SJSA1 (cell line): Measurements from ENCODE around the gene ELOVL7. TPM values are rescaled to one million over a fixed set of nuclear protein-coding genes. Genes with fewer than 3 reads are reported as not detected.
A peak's percentile ranks its signal among the peaks of the same experiment; 100 is the strongest.
"Not testable (repeated sequence)": the region's sequence is repeated elsewhere in the genome, so short reads cannot be mapped to it uniquely, and the experiment has no call there.

ENCODE experiments used
- DNase-seq, 2 experiments: peaks; one replicate each; pipeline ENCODE4 v3.0.0-alpha.2; 2015 to 2020; ENCODE audit warnings: low spot score in 2 of 2, low read depth in 1 of 2
- H3K27ac ChIP-seq: fragments of 250-450 bp; sonication (Bioruptor Pico); 2 replicates; pipeline ENCODE4 v1.5.1; 2020; ENCODE audit warnings: mild to moderate bottlenecking, moderate library complexity
- H3K27me3 ChIP-seq: fragments of 250-450 bp; sonication (Bioruptor Pico); replicated peaks from 2 replicates; pipeline ENCODE4 v1.5.1; 2020; ENCODE audit warnings: mild to moderate bottlenecking, moderate library complexity
- H3K36me3 ChIP-seq: fragments of 250-450 bp; sonication (Bioruptor Pico); 2 replicates; pipeline ENCODE4 v1.5.1; 2020; ENCODE audit warnings: mild to moderate bottlenecking
- H3K4me1 ChIP-seq: fragments of 250-450 bp; sonication (Bioruptor Pico); replicated peaks from 2 replicates; pipeline ENCODE4 v1.6.1; 2021; ENCODE audit warnings: mild to moderate bottlenecking
- H3K4me3 ChIP-seq: fragments of 250-450 bp; sonication (Bioruptor Pico); 2 replicates; pipeline ENCODE4 v1.5.1; 2020; ENCODE audit warnings: mild to moderate bottlenecking
- H3K9me3 ChIP-seq: fragments of 250-450 bp; sonication (Bioruptor Pico); replicated peaks from 2 replicates; pipeline ENCODE4 v1.5.1; 2020; ENCODE audit warnings: mild to moderate bottlenecking
- total RNA-seq: library from RNA; depleted of rRNA; stranded (reverse); fragments of >200 nt; shearing (Covaris generic); gene quantifications from 2 replicates; pipeline ENCODE4 v1.2.3, GENCODE V29; 2014; rRNA removed

Gene ELOVL7
- 0.05 TPM in 1 of 2 replicates, not detected in the other for total RNA-seq

DNA sequence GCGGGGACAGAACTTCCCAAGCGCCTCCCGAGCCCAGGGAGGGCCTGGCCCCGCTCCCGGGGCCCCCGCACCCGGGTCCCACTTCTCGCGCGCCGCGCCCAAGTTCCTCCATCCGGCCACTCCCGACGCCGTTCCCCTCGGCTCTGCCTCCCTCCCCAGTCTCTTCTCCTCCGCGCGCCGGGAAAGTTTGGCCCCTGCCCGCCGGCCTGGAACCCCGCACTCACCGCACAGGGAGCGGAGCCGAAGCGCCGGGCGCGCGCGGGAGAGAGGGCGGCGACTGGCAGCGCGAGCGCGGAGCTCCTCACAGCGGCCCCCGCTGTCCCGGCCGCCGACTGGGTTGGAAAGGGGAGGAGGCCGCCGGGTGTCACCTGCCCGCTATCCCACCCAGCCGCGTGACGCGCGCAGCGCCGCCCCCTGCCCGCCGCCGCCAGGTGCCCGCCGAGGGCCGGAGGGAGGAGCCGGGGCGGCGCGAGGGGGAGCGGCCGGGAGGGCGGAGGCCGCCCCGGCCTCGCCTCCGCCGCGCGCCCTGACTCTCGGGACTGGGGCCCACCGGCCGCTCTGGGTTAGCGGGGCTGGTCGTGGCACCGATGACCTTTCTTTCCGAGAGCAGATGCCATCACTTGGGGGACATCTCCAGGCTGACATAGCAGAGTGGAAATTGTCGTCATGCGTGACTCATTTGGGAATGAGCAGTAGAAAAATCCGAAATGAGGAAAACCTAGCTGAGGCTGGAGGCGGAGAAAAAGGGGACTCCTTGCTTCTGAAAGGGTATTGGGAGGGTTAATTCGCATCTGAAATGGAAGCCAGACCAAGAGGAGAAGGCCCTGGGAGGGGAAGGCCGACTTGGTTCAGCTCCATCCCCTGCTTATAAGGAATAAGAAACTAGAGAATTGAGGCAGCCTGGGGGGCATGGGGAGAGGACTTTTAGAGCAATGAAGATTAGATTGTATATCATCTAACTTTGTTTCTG lies at the start of gene ELOVL7:
Gene ELOVL7, minus strand, starts transcription at position 334 of the 970 bp plus-strand sequence. CDS start 56,872 bp downstream, outside the sequence.
- peaks cover 16% of the 10 kb centered on the region for H3K4me1 ChIP-seq
- peak; percentile 27 to 43 for DNase-seq
- peak within 1 kb of the TSS; percentile 46 for H3K4me3 ChIP-seq
- no peaks in the 10 kb centered on the region for H3K36me3 ChIP-seq
- no peaks in the 10 kb centered on the region for H3K9me3 ChIP-seq
- H3K27me3 ChIP-seq: peaks cover 48% of the 10 kb centered on the region
- no peak within 1 kb of the TSS for H3K27ac ChIP-seq

DNA sequence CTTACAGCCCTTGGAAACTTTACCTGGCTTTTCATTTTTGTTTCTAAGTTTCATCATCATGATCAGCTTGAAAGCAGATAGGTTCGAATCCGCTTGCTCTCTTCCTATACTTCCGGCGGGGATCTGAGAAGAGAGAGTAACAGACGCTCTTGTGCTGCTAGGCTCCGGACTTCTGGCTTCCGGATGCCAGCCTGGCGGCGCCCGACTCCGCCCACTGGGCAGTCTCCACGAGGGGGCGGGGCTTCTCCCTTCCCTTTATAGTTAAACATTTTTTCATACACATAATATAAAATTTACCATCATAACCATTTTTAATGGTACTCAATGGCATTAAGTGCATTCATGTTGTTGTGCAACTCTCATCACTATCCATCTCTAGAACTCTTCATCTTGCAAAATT lies 49.5 kb upstream of the ELOVL7 start:
- no peaks in the 10 kb centered on the region for H3K36me3 ChIP-seq
- no peaks in the 10 kb centered on the region for H3K9me3 ChIP-seq
- DNase-seq: no peak
- H3K27me3 ChIP-seq: no peaks in the 10 kb centered on the region
- no peak overlapping the region for H3K4me3 ChIP-seq
- H3K4me1 ChIP-seq: no peaks in the 10 kb centered on the region
- H3K27ac ChIP-seq: no peak overlapping the region

DNA sequence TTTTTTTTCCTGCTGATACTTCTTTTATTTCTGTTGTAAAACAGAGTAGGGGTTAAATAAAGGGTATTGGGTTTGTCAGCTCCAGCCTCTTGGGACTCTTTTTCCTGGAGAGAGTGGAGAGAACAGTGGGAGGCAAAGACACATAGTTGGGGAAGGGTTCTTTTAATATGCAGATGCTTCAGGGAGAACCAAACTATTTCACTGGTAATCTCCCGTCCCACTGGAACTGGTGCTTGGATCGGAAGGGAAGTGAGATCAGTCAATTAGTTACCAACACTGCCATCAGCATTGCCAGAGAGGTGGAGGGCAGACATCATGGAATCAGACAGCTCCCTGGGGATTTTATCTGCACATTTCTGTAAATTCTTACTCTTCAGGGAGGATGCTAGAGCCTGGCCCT lies 47.6 kb upstream of the ELOVL7 start:
- Histone ChIP-seq H3K9me3 (no peaks in the 10 kb centered on the region), H3K27me3 (no peaks in the 10 kb centered on the region), H3K27ac (no peak overlapping the region), H3K4me3 (no peak overlapping the region), H3K4me1 (no peaks in the 10 kb centered on the region), H3K36me3 (no peaks in the 10 kb centered on the region)
- no peak for DNase-seq

DNA sequence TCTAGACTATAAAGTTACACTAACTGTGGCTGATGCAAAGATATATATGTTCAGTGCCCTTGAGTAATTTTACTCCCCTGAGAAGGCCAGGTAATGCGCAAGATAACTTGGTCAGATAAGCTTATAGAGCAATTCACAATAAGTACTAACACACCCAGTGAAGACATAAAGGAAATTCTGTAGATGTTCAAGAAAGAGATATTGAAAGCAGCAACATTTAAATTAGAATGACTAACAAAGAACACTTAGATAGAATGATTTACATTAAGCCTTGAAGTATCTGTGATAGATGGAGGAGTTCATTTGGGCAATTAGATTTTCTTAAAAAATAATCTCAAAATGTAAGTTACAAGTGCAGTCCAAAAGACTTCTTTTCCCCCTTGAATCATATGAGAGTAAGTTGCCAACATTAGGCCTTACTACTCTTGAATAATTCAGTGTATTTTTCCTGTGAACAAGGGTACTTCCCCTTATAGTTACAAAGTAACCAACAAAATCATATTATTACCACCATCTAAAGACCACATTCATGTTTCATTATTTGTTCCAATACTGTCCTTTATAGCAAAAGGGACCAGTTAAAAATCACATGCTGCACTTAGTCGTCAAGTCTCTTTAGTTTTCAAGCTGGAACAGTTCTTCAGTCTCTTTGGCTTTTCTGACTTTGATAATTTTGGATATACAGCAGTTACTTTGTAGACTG lies 44.4 kb upstream of the ELOVL7 start:
- Histone ChIP-seq H3K36me3 (no peaks in the 10 kb centered on the region), H3K27me3 (no peaks in the 10 kb centered on the region), H3K27ac (no peak overlapping the region), H3K4me1 (no peaks in the 10 kb centered on the region), H3K4me3 (no peak overlapping the region), H3K9me3 (no peaks in the 10 kb centered on the region)
- DNase-seq: no peak

- no peak for DNase-seq
- Histone ChIP-seq H3K36me3 (no peaks in the 10 kb centered on the region), H3K27me3 (no peaks in the 10 kb centered on the region), H3K27ac (no peak overlapping the region), H3K4me3 (no peak overlapping the region), H3K9me3 (no peaks in the 10 kb centered on the region), H3K4me1 (no peaks in the 10 kb centered on the region)
Observed at GRCh38 chr5:60887746-60888145, 43.7 kb upstream of the ELOVL7 start.

- 0 out of 2 replicates have a peak, but pooled peaks cover 4% of the 10 kb centered on the region for H3K9me3 ChIP-seq
- H3K36me3 ChIP-seq: no peaks in the 10 kb centered on the region
- H3K4me1 ChIP-seq: no peaks in the 10 kb centered on the region
- no peaks in the 10 kb centered on the region for H3K27me3 ChIP-seq
- DNase-seq: no peak
- no peak overlapping the region for H3K4me3 ChIP-seq
- no peak overlapping the region for H3K27ac ChIP-seq
Observed at GRCh38 chr5:60887096-60887495, 43.0 kb upstream of the ELOVL7 start.

GRCh38 chr5:60886158-60886557 lies 42.1 kb upstream of the ELOVL7 start:
- H3K36me3 ChIP-seq: no peaks in the 10 kb centered on the region
- H3K27ac ChIP-seq: no peak overlapping the region
- H3K4me3 ChIP-seq: no peak overlapping the region
- no peak for DNase-seq
- H3K27me3 ChIP-seq: no peaks in the 10 kb centered on the region
- H3K4me1 ChIP-seq: no peaks in the 10 kb centered on the region
- 0 out of 2 replicates have a peak, but pooled peaks cover 5% of the 10 kb centered on the region for H3K9me3 ChIP-seq

GRCh38 chr5:60883229-60883628 lies 39.2 kb upstream of the ELOVL7 start:
- Histone ChIP-seq H3K36me3 (no peaks in the 10 kb centered on the region), H3K27me3 (no peaks in the 10 kb centered on the region), H3K9me3 (0 out of 2 replicates have a peak, but pooled peaks cover 5% of the 10 kb centered on the region), H3K4me3 (no peak overlapping the region), H3K4me1 (no peaks in the 10 kb centered on the region), H3K27ac (no peak overlapping the region)
- DNase-seq: no peak

GRCh38 chr5:60872892-60873291 lies 28.8 kb upstream of the ELOVL7 start:
- no peaks in the 10 kb centered on the region for H3K27me3 ChIP-seq
- H3K27ac ChIP-seq: no peak overlapping the region
- H3K4me1 ChIP-seq: no peaks in the 10 kb centered on the region
- no peaks in the 10 kb centered on the region for H3K36me3 ChIP-seq
- no peaks in the 10 kb centered on the region for H3K9me3 ChIP-seq
- DNase-seq: no peak
- no peak overlapping the region for H3K4me3 ChIP-seq

- no peaks in the 10 kb centered on the region for H3K36me3 ChIP-seq
- no peak overlapping the region for H3K27ac ChIP-seq
- no peak overlapping the region for H3K4me3 ChIP-seq
- H3K27me3 ChIP-seq: no peaks in the 10 kb centered on the region
- no peaks in the 10 kb centered on the region for H3K9me3 ChIP-seq
- H3K4me1 ChIP-seq: no peaks in the 10 kb centered on the region
- no peak for DNase-seq
Observed at GRCh38 chr5:60870857-60871256, 26.8 kb upstream of the ELOVL7 start.

DNA sequence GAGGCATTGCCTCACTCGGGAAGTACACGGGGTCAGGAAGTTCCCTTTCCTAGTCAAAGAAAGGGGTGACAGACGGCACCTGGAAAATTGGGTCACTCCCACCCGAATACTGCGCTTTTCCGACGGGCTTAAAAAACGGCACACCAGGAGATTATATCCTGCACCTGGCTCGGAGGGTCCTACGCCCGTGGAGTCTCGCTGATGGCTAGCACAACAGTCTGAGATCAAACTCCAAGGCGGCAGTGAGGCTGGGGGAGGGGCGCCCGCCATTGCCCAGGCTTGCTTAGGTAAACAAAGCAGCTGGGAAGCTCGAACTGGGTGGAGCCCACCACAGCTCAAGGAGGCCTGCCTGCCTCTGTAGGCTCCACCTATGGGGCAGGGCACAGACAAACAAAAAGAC lies 16.5 kb upstream of the ELOVL7 start:
- not testable (repeated sequence) for H3K4me3 ChIP-seq, H3K9me3 ChIP-seq, H3K27ac ChIP-seq, H3K27me3 ChIP-seq, H3K36me3 ChIP-seq, H3K4me1 ChIP-seq, DNase-seq

DNA sequence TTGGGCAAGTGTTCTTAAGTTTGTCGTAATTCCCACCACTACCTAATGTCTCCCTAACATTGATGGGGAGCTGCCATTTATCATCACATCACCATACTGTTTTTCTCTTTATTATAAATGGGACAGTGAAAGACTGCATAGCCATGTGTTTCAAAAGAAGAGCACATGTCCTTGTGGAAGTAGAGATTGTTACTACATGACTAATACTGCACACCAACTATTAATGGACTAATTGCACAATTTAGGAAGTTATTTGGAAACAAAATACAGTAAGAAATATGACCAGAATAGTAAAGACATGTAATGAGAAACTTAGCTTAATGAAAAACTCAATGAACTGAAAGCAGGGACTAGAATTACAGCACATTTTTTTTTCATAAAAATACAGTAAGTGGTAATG lies 12.0 kb upstream of the ELOVL7 start:
- H3K4me1 ChIP-seq: no peaks in the 10 kb centered on the region
- no peak overlapping the region for H3K4me3 ChIP-seq
- H3K27ac ChIP-seq: no peak overlapping the region
- H3K36me3 ChIP-seq: no peaks in the 10 kb centered on the region
- no peak for DNase-seq
- no peaks in the 10 kb centered on the region for H3K27me3 ChIP-seq
- no peaks in the 10 kb centered on the region for H3K9me3 ChIP-seq

GRCh38 chr5:60852940-60853339 lies 8.9 kb upstream of the ELOVL7 start:
- H3K36me3 ChIP-seq: no peaks in the 10 kb centered on the region
- no peak overlapping the region for H3K27ac ChIP-seq
- peaks cover 7% of the 10 kb centered on the region; the same call in 1 of the 2 replicates for H3K27me3 ChIP-seq
- H3K4me3 ChIP-seq: no peak overlapping the region
- DNase-seq: no peak
- no peaks in the 10 kb centered on the region for H3K4me1 ChIP-seq
- no peaks in the 10 kb centered on the region for H3K9me3 ChIP-seq

DNA sequence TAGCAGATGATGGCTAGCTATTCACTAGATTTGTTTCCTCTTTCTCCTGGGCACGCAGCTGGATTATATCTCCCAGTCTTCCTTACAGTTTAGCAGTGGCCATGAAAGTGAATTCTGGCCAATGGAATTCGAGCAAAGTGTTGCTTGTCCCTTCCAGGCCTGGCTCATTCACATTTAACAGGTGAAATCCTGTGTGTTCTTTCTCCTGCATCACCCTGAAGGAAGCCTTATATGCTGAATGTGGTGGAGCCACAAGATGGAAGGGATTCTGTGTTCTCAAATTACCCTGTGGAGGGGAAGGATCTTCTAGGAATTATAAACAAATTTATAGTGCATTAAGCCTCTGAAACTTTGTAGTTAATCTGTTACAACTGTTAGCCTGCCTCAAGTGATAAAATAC lies 8.2 kb upstream of the ELOVL7 start:
- H3K9me3 ChIP-seq: no peaks in the 10 kb centered on the region
- no peaks in the 10 kb centered on the region for H3K36me3 ChIP-seq
- no peak for DNase-seq
- H3K27me3 ChIP-seq: peaks cover 7% of the 10 kb centered on the region; the same call in 1 of the 2 replicates
- no peaks in the 10 kb centered on the region for H3K4me1 ChIP-seq
- H3K27ac ChIP-seq: no peak overlapping the region
- H3K4me3 ChIP-seq: no peak overlapping the region
